Lower lobe of right lung (tissue), 2 donors: ENCODE data around the gene PCSK5. TPM values are rescaled to one million over a fixed set of nuclear protein-coding genes. Genes with fewer than 3 reads are reported as not detected.

ENCODE experiments used
- ATAC-seq, 2 donors: fragments of 200-7000 bp; cut with Tn5 transposase; one replicate each; pipeline ENCODE4 v1.9.1; 2020 to 2022; ENCODE audit warnings: mild to moderate bottlenecking in 2 of 2, moderate library complexity in 2 of 2
- DNase-seq: peaks from one replicate; pipeline ENCODE4 v3.0.0-alpha.2; 2020
- H3K27ac ChIP-seq: fragments of 200-600 bp; one replicate; pipeline ENCODE4 v1.8.0; 2022
- H3K27me3 ChIP-seq: fragments of 200-600 bp; one replicate; pipeline ENCODE4 v1.8.0; 2022; ENCODE audit warnings: low read depth
- H3K36me3 ChIP-seq: fragments of 200-600 bp; one replicate; pipeline ENCODE4 v1.8.0; 2022; ENCODE audit warnings: mild to moderate bottlenecking
- H3K4me1 ChIP-seq: fragments of 200-600 bp; one replicate; pipeline ENCODE4 v1.8.0; 2022
- H3K4me3 ChIP-seq: fragments of 200-600 bp; one replicate; pipeline ENCODE4 v1.8.0; 2022; ENCODE audit warnings: mild to moderate bottlenecking
- H3K9me3 ChIP-seq: fragments of 200-600 bp; one replicate; pipeline ENCODE4 v1.8.0; 2022
- CTCF ChIP-seq: fragments of 200-600 bp; IDR thresholded peaks from one replicate; pipeline ENCODE4 v1.8.0; 2022; ENCODE audit warnings: antibody characterized with exemption, mild to moderate bottlenecking
- intact Hi-C: fragments of 100-400 bp; cut with DNase I; formaldehyde crosslinking; loops from one replicate; pipeline ENCODE4 v1.11.0; 2022
- total RNA-seq: library from RNA; stranded (reverse); fragmentation: NEBNext Ultra II Directional; extraction: Animal tissue kit (Norgen Biotek cat#: 25700); gene quantifications from one replicate; pipeline ENCODE4 v1.2.1, GENCODE V29; 2021
- donor health status: DM: no; HTN: yes; CAD: no; lungs with severe emphysema.

PCSK5 gene
- total RNA-seq, 1 donor from 2014 or later, result 18.1 TPM

GRCh38 chr9:76161541-76161940 is 271.1 kb downstream of the PCSK5 start:
- peak; percentile 38 to 44 for ATAC-seq
- no peak overlapping the region for H3K4me3 ChIP-seq
- no peak for TF ChIP-seq CTCF
- peak overlapping the region; percentile 50 for H3K27ac ChIP-seq
- DNase-seq, result no peak
- intact Hi-C loops, result no loop called here
- no peaks in the 10 kb centered on the region for H3K27me3 ChIP-seq
- no peaks in the 10 kb centered on the region for H3K9me3 ChIP-seq
- peaks cover 8% of the 10 kb centered on the region for H3K4me1 ChIP-seq
- peaks cover 39% of the 10 kb centered on the region for H3K36me3 ChIP-seq

GRCh38 chr9:76162086-76162730 is 271.7 kb downstream of the PCSK5 start:
- Histone ChIP-seq H3K36me3 (peaks cover 39% of the 10 kb centered on the region), H3K27ac (peak overlapping the region; percentile 50), H3K4me3 (no peak overlapping the region), H3K4me1 (peaks cover 8% of the 10 kb centered on the region), H3K27me3 (no peaks in the 10 kb centered on the region), H3K9me3 (no peaks in the 10 kb centered on the region)
- ATAC-seq (no peak), DNase-seq (no peak)
- no peak for TF ChIP-seq CTCF
- intact Hi-C loops, result no loop called here

- no peaks in the 10 kb centered on the region for H3K9me3 ChIP-seq
- intact Hi-C loops, result no loop called here
- H3K36me3 ChIP-seq, result peaks cover 37% of the 10 kb centered on the region
- no peak overlapping the region for H3K4me3 ChIP-seq
- DNase-seq (no peak), ATAC-seq (no peak)
- H3K4me1 ChIP-seq, result peaks cover 8% of the 10 kb centered on the region
- H3K27ac ChIP-seq, result no peak overlapping the region
- no peak for TF ChIP-seq CTCF
- H3K27me3 ChIP-seq, result no peaks in the 10 kb centered on the region
Observed at GRCh38 chr9:76162751-76163500, 272.5 kb downstream of the PCSK5 start.

GRCh38 chr9:76166526-76166925 is 276.1 kb downstream of the PCSK5 start:
- Histone ChIP-seq H3K9me3 (no peaks in the 10 kb centered on the region), H3K27ac (no peak overlapping the region), H3K4me1 (peaks cover 8% of the 10 kb centered on the region), H3K27me3 (no peaks in the 10 kb centered on the region), H3K36me3 (peaks cover 24% of the 10 kb centered on the region), H3K4me3 (no peak overlapping the region)
- no peak for DNase-seq
- intact Hi-C loops, result no loop called here
- ATAC-seq, result no peak
- no peak for TF ChIP-seq CTCF

GRCh38 chr9:76176171-76176570 is 285.7 kb downstream of the PCSK5 start:
- H3K4me3 ChIP-seq, result no peak overlapping the region
- H3K4me1 ChIP-seq, result peaks cover 10% of the 10 kb centered on the region
- no peak for TF ChIP-seq CTCF
- no peaks in the 10 kb centered on the region for H3K27me3 ChIP-seq
- no peaks in the 10 kb centered on the region for H3K9me3 ChIP-seq
- intact Hi-C loops, result no loop called here
- DNase-seq, result no peak
- H3K27ac ChIP-seq, result no peak overlapping the region
- H3K36me3 ChIP-seq, result peaks cover 13% of the 10 kb centered on the region
- no peak for ATAC-seq
